ENCODE data around the gene ASH1L.

DNA sequence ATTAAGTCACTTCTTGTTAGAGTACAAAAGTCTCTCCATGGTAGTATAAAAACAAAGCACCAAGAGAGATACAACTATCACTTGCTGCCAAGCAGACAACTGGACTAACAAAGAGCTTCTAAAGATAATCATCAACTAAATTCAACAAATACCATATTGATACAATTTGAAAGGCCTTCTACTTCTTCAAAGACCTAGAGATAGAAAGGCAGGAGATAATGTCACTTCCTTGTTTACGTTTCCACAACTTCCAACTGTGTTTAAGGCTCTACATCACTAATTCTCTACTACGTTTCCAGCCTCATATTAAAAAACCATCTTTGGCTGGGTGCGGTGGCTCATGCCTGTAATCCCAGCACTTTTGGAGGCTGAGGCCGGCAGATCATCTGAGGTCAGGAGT is 104.5 kb downstream of the ASH1L start:
- TF ChIP-seq CTCF (conservative IDR thresholded peaks at IDR 0.05; ENCODE audit: low read depth in 2 of 2) (no peak), EZH2phosphoT487 (IDR thresholded peaks at IDR 0.05; ENCODE audit: unreplicated experiment) (no peak), REST (IDR thresholded peaks at IDR 0.05; ENCODE audit: unreplicated experiment) (no peak), POLR2AphosphoS5 (IDR thresholded peaks at IDR 0.05; ENCODE audit: low read depth) (no peak), NANOG (IDR thresholded peaks at IDR 0.05; ENCODE audit: borderline replicate concordance) (no peak)

All from GM23338 (cell line).